Left ventricle myocardium superior (tissue), 1 donor: Measurements from ENCODE around the gene FOXP4. TPM values are rescaled to one million over a fixed set of nuclear protein-coding genes. Genes with fewer than 3 reads are reported as not detected.

Experiments used
- ATAC-seq: fragments of 200-7000 bp; cut with Tn5 transposase; one replicate; pipeline ENCODE4 v1.9.1; 2020; ENCODE audit warnings: mild to moderate bottlenecking, moderate library complexity
- DNase-seq: peaks from one replicate; pipeline ENCODE4 v3.0.0-alpha.2; 2020
- intact Hi-C: fragments of 100-400 bp; cut with micrococcal nuclease; formaldehyde crosslinking; loops from one replicate; pipeline ENCODE4 v1.11.0; 2022
- total RNA-seq: library from RNA; stranded (reverse); fragmentation: NEBNext Ultra II Directional; extraction: Animal tissue kit (Norgen Biotek cat#: 25700); gene quantifications from one replicate; pipeline ENCODE4 v1.2.1, GENCODE V29; 2021
- donor health status: DM: no; HTN: yes; CAD: no; lungs with severe emphysema.

Gene FOXP4
- total RNA-seq, 1 donor from 2014 or later: 16.8 TPM

- intact Hi-C loops: loop anchor here (2.0 kb wide), 1 partner anchor 129 kb away; no protein-coding TSS in a partner anchor
- DNase-seq (peak; percentile 72), ATAC-seq (peak; percentile 69)
Observed at GRCh38 chr6:41591859-41592502, 45.8 kb downstream of the FOXP4 start.

GRCh38 chr6:41593406-41593805 is 47.2 kb downstream of the FOXP4 start:
- intact Hi-C loops: loop anchor here (2.0 kb wide), 1 partner anchor 131 kb away; no protein-coding TSS in a partner anchor
- DNase-seq (peak; percentile 15), ATAC-seq (no peak)

GRCh38 chr6:41593839-41594238 is 47.7 kb downstream of the FOXP4 start:
- ATAC-seq (no peak), DNase-seq (no peak)
- intact Hi-C loops: loop anchor here (2.0 kb wide), 1 partner anchor 131 kb away; no protein-coding TSS in a partner anchor

GRCh38 chr6:41594326-41594725 is 48.1 kb downstream of the FOXP4 start:
- ATAC-seq (no peak), DNase-seq (no peak)
- intact Hi-C loops: no loop called here

GRCh38 chr6:41594766-41595165 is 48.6 kb downstream of the FOXP4 start:
- ATAC-seq (no peak), DNase-seq (peak; percentile 15)
- intact Hi-C loops: no loop called here

GRCh38 chr6:41595166-41595565 is 49.0 kb downstream of the FOXP4 start:
- ATAC-seq (no peak), DNase-seq (peak; percentile 20)
- intact Hi-C loops: no loop called here

GRCh38 chr6:41596096-41596685 is 50.0 kb downstream of the FOXP4 start:
- ATAC-seq (no peak), DNase-seq (peak; percentile 12)
- intact Hi-C loops: no loop called here

GRCh38 chr6:41596807-41597206 is 50.6 kb downstream of the FOXP4 start:
- intact Hi-C loops: no loop called here
- DNase-seq: peak; percentile 9
- ATAC-seq: no peak

GRCh38 chr6:41597246-41598000 is 51.2 kb downstream of the FOXP4 start:
- no peak for ATAC-seq
- DNase-seq: peak; percentile 17
- intact Hi-C loops: no loop called here

- ATAC-seq: no peak
- DNase-seq: no peak
- intact Hi-C loops: no loop called here
Observed at GRCh38 chr6:41598670-41599014, 52.5 kb downstream of the FOXP4 start.

- DNase-seq: peak; percentile 26
- ATAC-seq: no peak
- intact Hi-C loops: no loop called here
Observed at GRCh38 chr6:41599015-41599851, 53.1 kb downstream of the FOXP4 start.

GRCh38 chr6:41599852-41600445 is 53.8 kb downstream of the FOXP4 start:
- intact Hi-C loops: loop anchor here (5.0 kb wide), 1 partner anchor 233 kb away; no protein-coding TSS in a partner anchor
- ATAC-seq (no peak), DNase-seq (peak; percentile 12)

- intact Hi-C loops: loop anchor here (5.0 kb wide), 1 partner anchor 233 kb away; no protein-coding TSS in a partner anchor
- ATAC-seq (no peak), DNase-seq (peak; percentile 23)
Observed at GRCh38 chr6:41600499-41601247, 54.5 kb downstream of the FOXP4 start.

GRCh38 chr6:41601248-41601549 is 55.0 kb downstream of the FOXP4 start:
- no peak for ATAC-seq
- intact Hi-C loops: loop anchor here (5.0 kb wide), 1 partner anchor 234 kb away; no protein-coding TSS in a partner anchor
- peak; percentile 15 for DNase-seq

- intact Hi-C loops: loop anchor here (2.0 to 5.0 kb wide), 2 partner anchors 80 to 235 kb away; no protein-coding TSS in a partner anchor
- ATAC-seq (no peak), DNase-seq (no peak)
Observed at GRCh38 chr6:41602422-41602743, 56.2 kb downstream of the FOXP4 start.

- intact Hi-C loops: loop anchor here (2.0 to 5.0 kb wide), 2 partner anchors 80 to 236 kb away; no protein-coding TSS in a partner anchor
- DNase-seq (peak; percentile 78), ATAC-seq (peak; percentile 84)
Observed at GRCh38 chr6:41602864-41603608, 56.9 kb downstream of the FOXP4 start.

- ATAC-seq: no peak
- intact Hi-C loops: loop anchor here (5.0 kb wide), 1 partner anchor 237 kb away; no protein-coding TSS in a partner anchor
- no peak for DNase-seq
Observed at GRCh38 chr6:41604006-41604405, 57.8 kb downstream of the FOXP4 start.

GRCh38 chr6:41605649-41606048 is 59.5 kb downstream of the FOXP4 start:
- intact Hi-C loops: no loop called here
- ATAC-seq: no peak

More at GRCh38 chr6:41605649-41606048, 59.5 kb downstream of the FOXP4 start:
- no peak for DNase-seq
